DND-41 (cell line): ENCODE measurements around the gene SPATA6L.

ENCODE experiments used
- ATAC-seq: fragments of 200-7000 bp; cut with Tn5 transposase; 3 replicates; pipeline ENCODE4 v1.9.1; 2021; ENCODE audit warnings: low read depth; ENCODE audit not compliant: insufficient read depth
- DNase-seq: peaks from one replicate; pipeline ENCODE4 v3.0.0-alpha.2; 2020
- H2AFZ ChIP-seq: 2 replicates; pipeline ENCODE4 v1.6.0; 2012; ENCODE audit warnings: low read depth, low read length
- H3K27ac ChIP-seq: 2 replicates; pipeline ENCODE4 v1.5.1; 2012; ENCODE audit warnings: low read length, inconsistent platforms
- H3K27me3 ChIP-seq: fragments of 200-600 bp; sonication (generic); 2 replicates; pipeline ENCODE4 v1.6.0; 2012; ENCODE audit warnings: low read length, mild to moderate bottlenecking, inconsistent platforms; ENCODE audit not compliant: insufficient read depth, poor library complexity
- H3K36me3 ChIP-seq: 2 replicates; pipeline ENCODE4 v1.5.1; 2012; ENCODE audit warnings: low read length, inconsistent platforms; ENCODE audit not compliant: insufficient read depth
- H3K4me1 ChIP-seq: 2 replicates; pipeline ENCODE4 v1.5.1; 2012; ENCODE audit warnings: mild to moderate bottlenecking, low read length; ENCODE audit not compliant: insufficient read depth
- H3K4me2 ChIP-seq: 2 replicates; pipeline ENCODE4 v1.6.0; 2012; ENCODE audit warnings: mild to moderate bottlenecking, moderate library complexity, low read length, inconsistent platforms; ENCODE audit not compliant: insufficient read depth
- H3K4me3 ChIP-seq, 2 experiments: fragments of 200-600 bp in 1 of 2; shearing (Covaris generic) in 1 of 2; 2 replicates each; pipeline ENCODE4 v1.5.1; 2012 to 2016; ENCODE audit warnings: inconsistent platforms in 2 of 2, low read length in 2 of 2, mild to moderate bottlenecking in 2 of 2, low read depth in 1 of 2, moderate library complexity in 1 of 2
- H3K79me2 ChIP-seq: 2 replicates; pipeline ENCODE4 v1.6.0; 2012; ENCODE audit warnings: low read length, inconsistent platforms; ENCODE audit not compliant: insufficient read depth
- H3K9ac ChIP-seq: 2 replicates; pipeline ENCODE4 v1.6.0; 2012; ENCODE audit warnings: low read depth, mild to moderate bottlenecking, inconsistent platforms, low read length, moderate library complexity
- H3K9me3 ChIP-seq: 2 replicates; pipeline ENCODE4 v1.5.1; 2012; ENCODE audit warnings: low read length, moderate library complexity, mild to moderate bottlenecking, inconsistent platforms; ENCODE audit not compliant: insufficient read depth, severe bottlenecking
- H4K20me1 ChIP-seq: 2 replicates; pipeline ENCODE4 v1.6.0; 2012; ENCODE audit warnings: low read length; ENCODE audit not compliant: insufficient read depth
- EZH2 ChIP-seq: IDR thresholded peaks from 3 replicates; pipeline ENCODE4 v1.6.1; 2012; ENCODE audit warnings: borderline replicate concordance, low read depth, mild to moderate bottlenecking, moderate library complexity, low read length, inconsistent platforms; ENCODE audit not compliant: severe bottlenecking
- TF ChIP-seq, protein P1 (sequence below): IDR thresholded peaks from 2 replicates; pipeline ENCODE4 v1.5.1; 2012; ENCODE audit warnings: borderline replicate concordance, low read length, moderate library complexity, mild to moderate bottlenecking; ENCODE audit not compliant: poor library complexity, severe bottlenecking; ENCODE audit errors: extremely low read depth

Gene SPATA6L

DNA sequence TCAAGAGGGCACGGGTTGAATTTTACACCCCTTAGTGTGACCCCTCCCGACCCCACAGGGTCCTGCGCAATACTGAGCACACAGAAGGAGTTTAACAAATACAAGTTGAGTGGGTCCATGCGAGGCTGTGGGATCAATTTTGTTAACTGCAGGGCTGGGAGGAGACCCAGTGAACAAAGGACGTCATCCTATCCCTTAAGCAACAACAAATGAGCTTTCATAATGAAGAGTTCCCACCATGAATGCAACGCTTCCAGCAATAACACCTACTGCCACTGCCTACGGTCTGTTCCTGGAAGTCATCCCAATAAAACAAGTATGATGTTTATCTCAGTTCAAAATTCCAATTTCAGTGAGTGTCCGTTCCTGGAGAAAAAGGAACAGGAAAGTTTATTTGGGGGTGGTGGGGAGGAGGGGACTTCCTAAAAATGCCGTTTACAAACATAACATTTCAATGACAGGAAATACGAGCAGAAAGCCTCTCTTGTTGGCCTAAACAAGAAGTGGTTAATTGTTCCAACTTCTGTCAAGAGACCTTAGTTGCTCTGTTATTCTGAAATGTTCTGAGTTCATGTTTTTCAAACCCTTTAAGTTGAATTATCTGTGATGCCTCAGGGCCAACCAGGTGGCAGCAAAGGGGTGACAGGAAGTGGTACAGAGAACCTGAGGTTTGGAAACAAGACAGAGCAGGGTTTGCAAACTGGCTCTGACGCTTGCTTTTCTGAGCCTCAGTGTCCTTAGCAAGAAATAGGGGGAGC lies 69.9 kb downstream of the SPATA6L start:
- Histone ChIP-seq H3K27ac (peak overlapping the region; percentile 3; the same call in 1 of the 2 replicates), H2AFZ (0 out of 2 replicates have a peak overlapping the region, but pooled peaks have one; percentile 38), H3K4me1 (peaks cover 11% of the 10 kb centered on the region)

DNA sequence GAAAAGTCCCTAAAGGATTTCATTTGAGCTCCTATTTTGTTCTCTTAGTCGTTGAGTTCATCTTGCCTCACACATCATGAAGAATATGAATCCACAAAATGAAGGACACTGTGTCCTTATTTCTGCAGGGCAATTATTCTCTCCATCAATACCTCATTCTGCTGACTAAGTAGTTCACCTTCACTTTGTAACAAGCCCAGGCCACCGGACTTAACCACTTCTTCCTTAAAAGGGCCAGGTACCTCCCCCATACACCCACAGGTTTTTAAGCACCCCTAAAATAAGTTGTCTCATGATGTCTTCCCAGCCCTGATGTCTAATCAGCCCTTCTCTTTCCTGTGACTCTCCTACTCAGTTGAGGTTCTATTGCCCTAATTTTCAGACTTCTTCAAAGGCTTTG lies 71.3 kb downstream of the SPATA6L start:
- ATAC-seq (no peak), DNase-seq (no peak)
- Histone ChIP-seq H3K4me1 (peaks cover 11% of the 10 kb centered on the region), H3K9me3 (no peaks in the 10 kb centered on the region), H3K27me3 (no peaks in the 10 kb centered on the region), H3K4me3 (no peak overlapping the region), H3K9ac (no peak overlapping the region), H2AFZ (no peak overlapping the region), H3K4me2 (no peak overlapping the region), H3K27ac (no peak overlapping the region), H3K79me2 (no peaks in the 10 kb centered on the region), H4K20me1 (no peaks in the 10 kb centered on the region), H3K36me3 (no peaks in the 10 kb centered on the region)
- TF ChIP-seq EZH2 = no peak
- TF ChIP-seq, protein P1, sequence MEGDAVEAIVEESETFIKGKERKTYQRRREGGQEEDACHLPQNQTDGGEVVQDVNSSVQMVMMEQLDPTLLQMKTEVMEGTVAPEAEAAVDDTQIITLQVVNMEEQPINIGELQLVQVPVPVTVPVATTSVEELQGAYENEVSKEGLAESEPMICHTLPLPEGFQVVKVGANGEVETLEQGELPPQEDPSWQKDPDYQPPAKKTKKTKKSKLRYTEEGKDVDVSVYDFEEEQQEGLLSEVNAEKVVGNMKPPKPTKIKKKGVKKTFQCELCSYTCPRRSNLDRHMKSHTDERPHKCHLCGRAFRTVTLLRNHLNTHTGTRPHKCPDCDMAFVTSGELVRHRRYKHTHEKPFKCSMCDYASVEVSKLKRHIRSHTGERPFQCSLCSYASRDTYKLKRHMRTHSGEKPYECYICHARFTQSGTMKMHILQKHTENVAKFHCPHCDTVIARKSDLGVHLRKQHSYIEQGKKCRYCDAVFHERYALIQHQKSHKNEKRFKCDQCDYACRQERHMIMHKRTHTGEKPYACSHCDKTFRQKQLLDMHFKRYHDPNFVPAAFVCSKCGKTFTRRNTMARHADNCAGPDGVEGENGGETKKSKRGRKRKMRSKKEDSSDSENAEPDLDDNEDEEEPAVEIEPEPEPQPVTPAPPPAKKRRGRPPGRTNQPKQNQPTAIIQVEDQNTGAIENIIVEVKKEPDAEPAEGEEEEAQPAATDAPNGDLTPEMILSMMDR = no peak

More for the DNA sequence above, 69.9 kb downstream of the SPATA6L start:
- Histone ChIP-seq H3K36me3 (no peaks in the 10 kb centered on the region), H3K9ac (no peak overlapping the region), H3K9me3 (no peaks in the 10 kb centered on the region), H3K79me2 (no peaks in the 10 kb centered on the region), H4K20me1 (no peaks in the 10 kb centered on the region), H3K27me3 (no peaks in the 10 kb centered on the region), H3K4me2 (no peak overlapping the region), H3K4me3 (no peak overlapping the region)
- ATAC-seq = peak; percentile 97
- TF ChIP-seq, protein P1 = peak; percentile 19
- no peak for TF ChIP-seq EZH2
- DNase-seq = peak; percentile 54

DNA sequence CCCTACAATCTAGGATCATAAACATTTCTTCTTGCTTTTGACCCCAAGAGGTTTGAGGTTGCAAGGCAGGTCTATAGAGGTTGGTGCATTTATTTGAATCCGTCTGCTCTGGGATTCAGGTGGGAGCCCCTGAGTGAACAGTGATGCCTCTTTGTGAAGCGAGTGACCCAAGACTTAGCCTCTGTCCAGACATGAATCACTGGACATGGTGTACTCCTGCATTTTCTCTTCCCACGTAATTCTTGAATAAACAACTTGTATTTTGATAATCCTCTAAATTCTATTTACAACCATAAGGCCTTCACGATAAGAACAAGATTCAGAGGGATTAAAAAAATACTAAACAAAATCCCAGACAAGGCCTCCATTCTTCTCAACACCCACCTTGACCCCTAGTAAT lies 71.7 kb downstream of the SPATA6L start:
- H3K27me3 ChIP-seq = no peaks in the 10 kb centered on the region
- H3K4me3 ChIP-seq = no peak overlapping the region
- peaks cover 11% of the 10 kb centered on the region for H3K4me1 ChIP-seq
- H3K9ac ChIP-seq = no peak overlapping the region
- no peak overlapping the region for H3K4me2 ChIP-seq
- no peaks in the 10 kb centered on the region for H3K36me3 ChIP-seq
- ATAC-seq (no peak), DNase-seq (no peak)
- no peak overlapping the region for H3K27ac ChIP-seq
- H3K79me2 ChIP-seq = no peaks in the 10 kb centered on the region
- H4K20me1 ChIP-seq = no peaks in the 10 kb centered on the region
- TF ChIP-seq EZH2 = no peak
- TF ChIP-seq, protein P1 = no peak
- no peak overlapping the region for H2AFZ ChIP-seq
- no peaks in the 10 kb centered on the region for H3K9me3 ChIP-seq
